ENCODE data around the gene KLHL3.

Gene KLHL3

GRCh38 chr5:137708062-137708461, 27.8 kb downstream of the KLHL3 start:
- DNase-seq (ENCODE audit: low read depth): no peak

GRCh38 chr5:137706841-137707240, 29.0 kb downstream of the KLHL3 start:
- DNase-seq (ENCODE audit: low read depth): no peak

- DNase-seq (ENCODE audit: low read depth): no peak
Measured at GRCh38 chr5:137705106-137705505, 30.8 kb downstream of the KLHL3 start.

GRCh38 chr5:137703565-137703964, 32.3 kb downstream of the KLHL3 start:
- DNase-seq (ENCODE audit: low read depth): no peak

- DNase-seq (ENCODE audit: low read depth): no peak
Measured at GRCh38 chr5:137700282-137700680, 35.6 kb downstream of the KLHL3 start.

- no peak for DNase-seq (ENCODE audit: low read depth)
Measured at GRCh38 chr5:137699336-137700281, 36.3 kb downstream of the KLHL3 start.

- DNase-seq (ENCODE audit: low read depth): no peak
Measured at GRCh38 chr5:137696481-137696880, 39.4 kb downstream of the KLHL3 start.

GRCh38 chr5:137695651-137696428, 40.0 kb downstream of the KLHL3 start:
- DNase-seq (ENCODE audit: low read depth): no peak

- no peak for DNase-seq (ENCODE audit: low read depth)
Measured at GRCh38 chr5:137693951-137694721, 41.8 kb downstream of the KLHL3 start.

- no peak for DNase-seq (ENCODE audit: low read depth)
Measured at GRCh38 chr5:137693307-137693950, 42.5 kb downstream of the KLHL3 start.

- no peak for DNase-seq (ENCODE audit: low read depth)
Measured at GRCh38 chr5:137689306-137689705, 46.6 kb downstream of the KLHL3 start.

- no peak for DNase-seq (ENCODE audit: low read depth)
Measured at GRCh38 chr5:137688210-137688840, 47.6 kb downstream of the KLHL3 start.

- no peak for DNase-seq (ENCODE audit: low read depth)
Measured at GRCh38 chr5:137684761-137685160, 51.1 kb downstream of the KLHL3 start.

- DNase-seq (ENCODE audit: low read depth): no peak
Measured at GRCh38 chr5:137681191-137681590, 54.7 kb downstream of the KLHL3 start.

GRCh38 chr5:137679910-137680309, 56.0 kb downstream of the KLHL3 start:
- no peak for DNase-seq (ENCODE audit: low read depth)

- no peak for DNase-seq (ENCODE audit: low read depth)
Measured at GRCh38 chr5:137679195-137679594, 56.7 kb downstream of the KLHL3 start.

GRCh38 chr5:137672881-137673280, 63.0 kb downstream of the KLHL3 start:
- no peak for DNase-seq (ENCODE audit: low read depth)

- DNase-seq (ENCODE audit: low read depth): no peak
Measured at GRCh38 chr5:137672001-137672400, 63.9 kb downstream of the KLHL3 start.

GRCh38 chr5:137669811-137670210, 66.1 kb downstream of the KLHL3 start:
- DNase-seq (ENCODE audit: low read depth): no peak

- no peak for DNase-seq (ENCODE audit: low read depth)
Measured at GRCh38 chr5:137668637-137669036, 67.3 kb downstream of the KLHL3 start.

- DNase-seq (ENCODE audit: low read depth): no peak
Measured at GRCh38 chr5:137667341-137667740, 68.5 kb downstream of the KLHL3 start.

Measured in stimulated activated CD8-positive, alpha-beta memory T cell treated with anti-CD3 and anti-CD28 coated beads, Interleukin-15, amount 100 ng/mL, for 1 hour (primary cell).